ENCODE measurements around the gene RAET1G. TPM values are rescaled to one million over a fixed set of nuclear protein-coding genes. Genes with fewer than 3 reads are reported as not detected.

RAET1G gene
- polyA plus RNA-seq, 1 of the 3 experiments (the other 2 are of a cell fraction): 2.5 TPM

DNA sequence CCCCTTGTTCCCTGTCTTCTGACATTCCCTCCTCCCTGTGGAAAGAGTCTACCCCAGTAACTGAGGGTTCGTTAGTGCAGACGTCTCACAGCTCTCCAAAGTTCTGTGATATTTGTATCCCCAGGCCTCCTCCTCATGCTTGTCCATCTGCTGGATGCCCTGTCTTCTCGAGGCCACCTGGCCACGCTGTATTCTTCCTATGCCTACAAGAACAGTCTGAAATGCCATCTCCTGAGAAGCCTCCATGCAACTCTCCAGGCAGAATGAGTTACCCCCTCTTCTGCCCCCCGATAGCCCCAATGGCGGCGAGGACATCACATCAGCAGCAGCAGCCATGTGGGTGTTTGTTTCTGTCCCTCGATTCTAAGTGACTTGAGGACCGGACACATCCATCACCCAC is 28.2 kb upstream of the RAET1G start:
- no peaks in the 10 kb centered on the region for H3K4me1 ChIP-seq (ENCODE audit: control insufficient read depth in 1 of 2, insufficient read depth in 2 of 2, low read depth in 1 of 2, low read length in 1 of 2)
- no peak overlapping the region for H3K4me2 ChIP-seq
- no peak overlapping the region for H3K27ac ChIP-seq (ENCODE audit: low read depth in 2 of 2, low read length in 1 of 2)
- TF ChIP-seq, protein P1, sequence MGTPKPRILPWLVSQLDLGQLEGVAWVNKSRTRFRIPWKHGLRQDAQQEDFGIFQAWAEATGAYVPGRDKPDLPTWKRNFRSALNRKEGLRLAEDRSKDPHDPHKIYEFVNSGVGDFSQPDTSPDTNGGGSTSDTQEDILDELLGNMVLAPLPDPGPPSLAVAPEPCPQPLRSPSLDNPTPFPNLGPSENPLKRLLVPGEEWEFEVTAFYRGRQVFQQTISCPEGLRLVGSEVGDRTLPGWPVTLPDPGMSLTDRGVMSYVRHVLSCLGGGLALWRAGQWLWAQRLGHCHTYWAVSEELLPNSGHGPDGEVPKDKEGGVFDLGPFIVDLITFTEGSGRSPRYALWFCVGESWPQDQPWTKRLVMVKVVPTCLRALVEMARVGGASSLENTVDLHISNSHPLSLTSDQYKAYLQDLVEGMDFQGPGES (IDR thresholded peaks at IDR 0.05; ENCODE audit: low read depth, low read length): no peak
- TF ChIP-seq, protein P2, sequence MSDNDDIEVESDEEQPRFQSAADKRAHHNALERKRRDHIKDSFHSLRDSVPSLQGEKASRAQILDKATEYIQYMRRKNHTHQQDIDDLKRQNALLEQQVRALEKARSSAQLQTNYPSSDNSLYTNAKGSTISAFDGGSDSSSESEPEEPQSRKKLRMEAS (IDR thresholded peaks at IDR 0.05; ENCODE audit: low read depth): no peak
- TF ChIP-seq, protein P3, sequence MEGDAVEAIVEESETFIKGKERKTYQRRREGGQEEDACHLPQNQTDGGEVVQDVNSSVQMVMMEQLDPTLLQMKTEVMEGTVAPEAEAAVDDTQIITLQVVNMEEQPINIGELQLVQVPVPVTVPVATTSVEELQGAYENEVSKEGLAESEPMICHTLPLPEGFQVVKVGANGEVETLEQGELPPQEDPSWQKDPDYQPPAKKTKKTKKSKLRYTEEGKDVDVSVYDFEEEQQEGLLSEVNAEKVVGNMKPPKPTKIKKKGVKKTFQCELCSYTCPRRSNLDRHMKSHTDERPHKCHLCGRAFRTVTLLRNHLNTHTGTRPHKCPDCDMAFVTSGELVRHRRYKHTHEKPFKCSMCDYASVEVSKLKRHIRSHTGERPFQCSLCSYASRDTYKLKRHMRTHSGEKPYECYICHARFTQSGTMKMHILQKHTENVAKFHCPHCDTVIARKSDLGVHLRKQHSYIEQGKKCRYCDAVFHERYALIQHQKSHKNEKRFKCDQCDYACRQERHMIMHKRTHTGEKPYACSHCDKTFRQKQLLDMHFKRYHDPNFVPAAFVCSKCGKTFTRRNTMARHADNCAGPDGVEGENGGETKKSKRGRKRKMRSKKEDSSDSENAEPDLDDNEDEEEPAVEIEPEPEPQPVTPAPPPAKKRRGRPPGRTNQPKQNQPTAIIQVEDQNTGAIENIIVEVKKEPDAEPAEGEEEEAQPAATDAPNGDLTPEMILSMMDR (IDR thresholded peaks at IDR 0.05): no peak
- TF ChIP-seq RFX5 (IDR thresholded peaks at IDR 0.05; ENCODE audit: low read length) (no peak), FOXJ3 (CRISPR knock-in tag; IDR thresholded peaks at IDR 0.05) (no peak), GATA2 (CRISPR knock-in tag; IDR thresholded peaks at IDR 0.05) (no peak), GABPA (IDR thresholded peaks at IDR 0.05; ENCODE audit: low read depth) (no peak), MEF2A (IDR thresholded peaks at IDR 0.05; ENCODE audit: borderline replicate concordance, low read depth) (no peak), RCOR1 (IDR thresholded peaks at IDR 0.05; ENCODE audit: low read length) (no peak), MXI1 (IDR thresholded peaks at IDR 0.05; ENCODE audit: low read depth, low read length) (no peak), SMC3 (IDR thresholded peaks at IDR 0.05; ENCODE audit: low read depth, low read length) (no peak), EZH2phosphoT487 (IDR thresholded peaks at IDR 0.05; ENCODE audit: borderline replicate concordance, low read depth) (no peak), SIN3A (IDR thresholded peaks at IDR 0.05; ENCODE audit: borderline replicate concordance, low read depth, low read length) (no peak), JUND (IDR thresholded peaks at IDR 0.05) (no peak), TAF1 (IDR thresholded peaks at IDR 0.05; ENCODE audit: borderline replicate concordance, low read depth, low read length) (no peak), FOSL2 (IDR thresholded peaks at IDR 0.05; ENCODE audit: borderline replicate concordance, low read depth) (no peak)
- TF ChIP-seq, protein P4, sequence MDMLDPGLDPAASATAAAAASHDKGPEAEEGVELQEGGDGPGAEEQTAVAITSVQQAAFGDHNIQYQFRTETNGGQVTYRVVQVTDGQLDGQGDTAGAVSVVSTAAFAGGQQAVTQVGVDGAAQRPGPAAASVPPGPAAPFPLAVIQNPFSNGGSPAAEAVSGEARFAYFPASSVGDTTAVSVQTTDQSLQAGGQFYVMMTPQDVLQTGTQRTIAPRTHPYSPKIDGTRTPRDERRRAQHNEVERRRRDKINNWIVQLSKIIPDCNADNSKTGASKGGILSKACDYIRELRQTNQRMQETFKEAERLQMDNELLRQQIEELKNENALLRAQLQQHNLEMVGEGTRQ (IDR thresholded peaks at IDR 0.05; ENCODE audit: borderline replicate concordance, low read depth, low read length): no peak
- TF ChIP-seq, protein P5, sequence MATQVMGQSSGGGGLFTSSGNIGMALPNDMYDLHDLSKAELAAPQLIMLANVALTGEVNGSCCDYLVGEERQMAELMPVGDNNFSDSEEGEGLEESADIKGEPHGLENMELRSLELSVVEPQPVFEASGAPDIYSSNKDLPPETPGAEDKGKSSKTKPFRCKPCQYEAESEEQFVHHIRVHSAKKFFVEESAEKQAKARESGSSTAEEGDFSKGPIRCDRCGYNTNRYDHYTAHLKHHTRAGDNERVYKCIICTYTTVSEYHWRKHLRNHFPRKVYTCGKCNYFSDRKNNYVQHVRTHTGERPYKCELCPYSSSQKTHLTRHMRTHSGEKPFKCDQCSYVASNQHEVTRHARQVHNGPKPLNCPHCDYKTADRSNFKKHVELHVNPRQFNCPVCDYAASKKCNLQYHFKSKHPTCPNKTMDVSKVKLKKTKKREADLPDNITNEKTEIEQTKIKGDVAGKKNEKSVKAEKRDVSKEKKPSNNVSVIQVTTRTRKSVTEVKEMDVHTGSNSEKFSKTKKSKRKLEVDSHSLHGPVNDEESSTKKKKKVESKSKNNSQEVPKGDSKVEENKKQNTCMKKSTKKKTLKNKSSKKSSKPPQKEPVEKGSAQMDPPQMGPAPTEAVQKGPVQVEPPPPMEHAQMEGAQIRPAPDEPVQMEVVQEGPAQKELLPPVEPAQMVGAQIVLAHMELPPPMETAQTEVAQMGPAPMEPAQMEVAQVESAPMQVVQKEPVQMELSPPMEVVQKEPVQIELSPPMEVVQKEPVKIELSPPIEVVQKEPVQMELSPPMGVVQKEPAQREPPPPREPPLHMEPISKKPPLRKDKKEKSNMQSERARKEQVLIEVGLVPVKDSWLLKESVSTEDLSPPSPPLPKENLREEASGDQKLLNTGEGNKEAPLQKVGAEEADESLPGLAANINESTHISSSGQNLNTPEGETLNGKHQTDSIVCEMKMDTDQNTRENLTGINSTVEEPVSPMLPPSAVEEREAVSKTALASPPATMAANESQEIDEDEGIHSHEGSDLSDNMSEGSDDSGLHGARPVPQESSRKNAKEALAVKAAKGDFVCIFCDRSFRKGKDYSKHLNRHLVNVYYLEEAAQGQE (IDR thresholded peaks at IDR 0.05; ENCODE audit: low read depth, low read length): no peak
- TF ChIP-seq, protein P6, sequence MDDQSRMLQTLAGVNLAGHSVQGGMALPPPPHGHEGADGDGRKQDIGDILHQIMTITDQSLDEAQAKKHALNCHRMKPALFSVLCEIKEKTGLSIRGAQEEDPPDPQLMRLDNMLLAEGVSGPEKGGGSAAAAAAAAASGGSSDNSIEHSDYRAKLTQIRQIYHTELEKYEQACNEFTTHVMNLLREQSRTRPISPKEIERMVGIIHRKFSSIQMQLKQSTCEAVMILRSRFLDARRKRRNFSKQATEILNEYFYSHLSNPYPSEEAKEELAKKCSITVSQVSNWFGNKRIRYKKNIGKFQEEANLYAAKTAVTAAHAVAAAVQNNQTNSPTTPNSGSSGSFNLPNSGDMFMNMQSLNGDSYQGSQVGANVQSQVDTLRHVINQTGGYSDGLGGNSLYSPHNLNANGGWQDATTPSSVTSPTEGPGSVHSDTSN (IDR thresholded peaks at IDR 0.05): no peak
- no peaks in the 10 kb centered on the region for H3K36me3 ChIP-seq (replicated peaks in 1 of 2; ENCODE audit: control insufficient read depth in 1 of 2, insufficient read depth in 2 of 2, low read length in 1 of 2)
- POLR2A ChIA-PET: no interaction called here
- no peak for DNase-seq
- no peaks in the 10 kb centered on the region for H4K20me1 ChIP-seq (ENCODE audit: insufficient read depth)
- no peaks in the 10 kb centered on the region for H3K79me2 ChIP-seq (ENCODE audit: insufficient read depth)
- WGBS (ENCODE audit: low lambda C conversion rate): 22% methylated on average over 9 of the region's 9 CpGs
- no peak overlapping the region for H3K9ac ChIP-seq
- peaks cover 44% of the 10 kb centered on the region for H3K27me3 ChIP-seq (ENCODE audit: insufficient read depth)
- CTCF ChIA-PET: no interaction called here
- no peaks in the 10 kb centered on the region for H3K9me3 ChIP-seq
- H3F3A ChIP-seq (replicated peaks; ENCODE audit: insufficient read depth): no peaks in the 10 kb centered on the region
- no peaks in the 10 kb centered on the region for H3K9me2 ChIP-seq
- no peak overlapping the region for H2AFZ ChIP-seq (ENCODE audit: low read depth)
- no peak overlapping the region for H3K4me3 ChIP-seq (ENCODE audit: low read depth in 2 of 2, low read length in 1 of 2)

All from SK-N-SH (cell line).